Activated CD4-positive, alpha-beta T cell treated with anti-CD3 and anti-CD28 coated beads, Interleukin-2, Interleukin-6, amounts not matched to agents 100 ng/mL and 50 ng/mL, durations not matched to agents 16 hours and 8 hours (primary cell): Measurements from ENCODE around the gene TAF1B.
"Not testable (repeated sequence)": the region's sequence is repeated elsewhere in the genome, so short reads cannot be mapped to it uniquely, and the experiment has no call there.

Experiments
- DNase-seq: peaks from one replicate; pipeline ENCODE4 v3.0.0-alpha.2; 2020

The TAF1B gene

DNA sequence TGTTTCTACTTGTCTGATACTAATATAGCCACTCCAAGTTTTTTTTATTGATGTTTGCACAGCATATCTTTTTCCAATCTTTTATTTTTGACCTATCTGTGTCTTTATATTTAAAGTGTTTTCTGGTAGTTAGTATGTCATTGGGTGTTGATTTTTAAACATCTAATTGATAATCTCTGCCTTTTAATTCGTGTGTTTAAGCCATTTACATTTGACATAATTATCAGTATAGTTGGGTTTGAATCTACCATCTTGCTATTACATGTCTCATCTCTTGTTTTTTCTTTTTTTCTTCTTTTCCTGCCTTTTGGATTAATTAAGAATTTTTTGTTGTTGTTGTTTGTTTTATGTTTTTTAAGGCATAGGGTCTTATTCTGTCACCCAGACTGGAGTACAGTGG, 44.2 kb downstream of the TAF1B start:
- no peak for DNase-seq

DNA sequence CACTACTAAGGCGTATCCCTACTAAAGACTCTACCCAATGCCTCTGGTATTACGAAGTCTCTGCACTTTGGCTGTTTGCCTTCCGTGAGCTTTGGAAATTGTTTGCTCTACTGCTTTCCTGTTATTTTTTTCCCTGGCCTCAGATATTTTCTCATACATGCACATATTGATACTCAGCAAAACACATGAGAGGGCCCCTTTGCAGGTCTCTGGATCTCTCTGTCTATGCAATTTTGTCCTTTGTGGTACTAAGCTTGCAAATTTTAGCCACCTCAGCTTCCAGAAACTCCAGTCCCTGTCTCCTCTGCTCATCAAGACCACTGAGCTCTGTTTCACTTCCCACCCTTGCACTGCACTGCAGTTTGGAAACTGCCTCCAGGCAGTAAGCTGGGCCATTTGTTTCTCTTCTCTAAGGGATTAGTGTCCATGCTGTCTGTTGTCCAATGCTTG, 46.6 kb downstream of the TAF1B start:
- no peak for DNase-seq

DNA sequence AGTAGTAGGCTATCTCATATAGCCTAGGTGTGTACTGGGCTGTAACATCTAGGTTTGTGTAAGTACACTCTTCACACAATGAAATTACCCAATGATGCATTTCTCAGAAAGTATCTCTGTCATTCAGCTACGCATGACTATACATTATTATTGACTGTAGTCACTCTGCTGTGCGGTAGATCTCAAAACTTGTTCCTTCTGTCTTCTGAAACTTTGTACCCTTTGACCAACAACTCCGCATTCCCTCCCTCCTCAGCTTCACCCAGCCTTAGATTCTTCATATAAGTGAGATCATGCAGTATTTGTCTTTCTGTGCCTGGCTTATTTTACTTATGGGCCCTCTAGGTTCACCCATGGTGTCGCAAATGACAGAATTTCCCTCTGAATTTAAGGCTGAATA, 49.0 kb downstream of the TAF1B start:
- no peak for DNase-seq

DNA sequence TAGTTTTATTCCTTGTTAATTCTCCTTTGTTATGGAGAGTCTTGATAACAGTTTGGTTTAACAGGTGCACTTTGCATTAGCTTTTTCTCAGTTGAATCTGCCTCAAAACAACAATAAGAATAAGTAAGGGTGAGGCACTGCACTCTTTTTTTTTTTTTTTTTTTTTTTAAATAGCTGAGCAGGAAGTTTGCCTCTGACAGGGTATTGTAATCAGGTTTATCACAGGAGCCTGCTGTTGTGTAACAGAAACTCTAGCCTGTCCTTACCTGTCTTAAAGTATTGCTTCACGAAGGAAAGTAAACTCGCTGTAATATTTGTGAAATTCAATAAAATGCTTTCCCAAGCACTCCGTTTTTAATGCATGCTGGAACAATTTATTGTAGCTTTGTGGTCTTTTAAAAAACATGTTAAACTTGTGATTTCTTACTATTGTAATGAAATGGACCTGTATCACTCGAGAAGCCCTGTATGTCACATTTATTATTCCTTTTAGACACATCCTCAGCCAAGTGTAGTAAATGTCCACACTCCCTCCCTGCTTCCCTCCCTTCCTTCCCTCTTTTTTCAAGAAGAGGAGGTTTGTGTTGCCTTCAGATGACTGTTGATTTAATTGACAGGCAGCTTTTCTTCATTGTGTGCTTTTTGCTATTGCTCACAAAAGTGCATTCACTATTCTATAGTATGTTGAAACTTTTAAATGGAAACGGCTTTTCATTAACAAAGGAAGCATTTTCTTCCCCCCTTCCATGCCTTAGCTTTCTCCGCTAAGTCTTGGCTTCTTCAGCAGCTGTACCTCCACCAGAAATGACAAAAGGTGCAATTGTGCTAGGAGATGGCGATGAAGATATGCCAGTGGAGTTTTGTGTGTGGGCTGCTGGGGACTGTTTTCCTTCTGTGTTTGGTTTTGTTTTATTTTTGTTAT, 52.7 kb downstream of the TAF1B start:
- DNase-seq = no peak

DNA sequence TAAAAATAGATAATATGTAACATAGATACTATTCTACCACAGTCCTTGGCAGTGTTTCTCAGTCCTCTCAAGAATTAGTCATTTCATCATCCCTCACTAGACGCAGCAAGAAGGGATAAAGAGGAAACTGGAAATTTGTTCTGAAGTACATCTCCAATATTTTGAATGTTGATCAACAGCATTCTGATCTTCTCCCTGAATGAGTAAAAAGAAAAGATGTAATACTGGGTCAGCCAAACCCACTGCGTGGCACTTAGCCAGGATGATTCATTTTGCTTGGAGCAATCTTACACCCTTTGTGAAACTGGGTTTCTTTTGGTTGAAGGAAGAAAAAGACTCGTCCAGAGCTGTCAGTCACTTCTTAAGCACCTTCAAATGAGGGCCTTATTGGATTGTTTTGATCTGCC, 54.1 kb downstream of the TAF1B start:
- peak; percentile 81 for DNase-seq

DNA sequence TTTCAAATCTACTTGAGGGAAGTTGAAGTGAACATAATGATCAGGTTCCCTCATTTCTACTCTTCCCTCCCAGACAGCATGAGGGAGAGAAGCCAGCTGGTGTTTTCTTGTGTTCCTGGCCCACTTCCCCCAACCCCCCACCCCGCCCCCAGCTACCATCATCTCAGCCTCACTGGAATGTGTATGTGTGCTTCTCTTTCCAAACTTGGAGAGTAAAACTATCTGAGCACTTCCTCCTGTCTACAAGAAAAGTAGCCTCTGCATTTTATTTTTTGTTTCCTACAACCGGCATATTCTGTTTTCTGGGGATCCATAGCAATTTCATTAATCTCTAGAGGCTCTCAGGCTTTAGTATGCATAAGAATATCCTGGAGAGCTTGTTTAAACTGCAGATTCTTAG, 54.6 kb downstream of the TAF1B start:
- no peak for DNase-seq

DNA sequence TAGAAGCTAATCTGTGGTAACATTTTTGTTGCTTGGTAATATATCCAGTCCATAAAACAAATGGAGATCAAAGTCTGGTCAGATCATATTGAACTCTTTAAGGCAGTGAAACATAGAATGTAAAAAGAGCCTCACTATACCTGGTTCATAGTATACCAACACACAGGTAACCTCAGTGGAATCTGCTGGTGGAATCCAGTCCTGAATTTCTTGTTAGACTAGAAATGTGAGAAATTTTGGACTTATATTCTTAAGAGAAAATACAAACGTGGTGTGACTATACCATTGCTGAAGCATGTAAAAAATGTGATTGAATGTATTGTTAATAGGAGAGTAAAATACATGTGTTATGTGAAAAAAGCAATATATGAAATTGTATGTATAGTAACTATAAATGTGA, 62.1 kb downstream of the TAF1B start:
- DNase-seq = no peak

DNA sequence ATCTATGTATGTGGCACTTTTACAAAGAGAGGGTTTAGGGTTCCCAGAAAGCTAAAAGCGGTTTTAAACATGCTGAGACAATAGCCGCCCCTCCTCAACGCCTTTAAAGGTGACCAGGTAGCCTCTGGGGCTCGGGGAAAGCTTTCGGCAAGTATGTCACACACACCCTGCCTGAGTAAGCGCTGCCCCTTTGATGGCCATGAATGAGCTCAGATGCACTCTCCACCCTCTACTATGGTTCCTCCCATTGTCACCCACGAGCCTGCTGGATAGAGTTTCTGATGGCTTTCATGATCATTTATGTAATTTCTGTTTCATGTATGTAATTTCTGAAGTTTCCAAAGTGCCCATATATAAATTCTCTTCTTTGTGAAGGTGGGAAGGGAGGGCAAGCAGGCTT, 64.1 kb downstream of the TAF1B start:
- DNase-seq = no peak

DNA sequence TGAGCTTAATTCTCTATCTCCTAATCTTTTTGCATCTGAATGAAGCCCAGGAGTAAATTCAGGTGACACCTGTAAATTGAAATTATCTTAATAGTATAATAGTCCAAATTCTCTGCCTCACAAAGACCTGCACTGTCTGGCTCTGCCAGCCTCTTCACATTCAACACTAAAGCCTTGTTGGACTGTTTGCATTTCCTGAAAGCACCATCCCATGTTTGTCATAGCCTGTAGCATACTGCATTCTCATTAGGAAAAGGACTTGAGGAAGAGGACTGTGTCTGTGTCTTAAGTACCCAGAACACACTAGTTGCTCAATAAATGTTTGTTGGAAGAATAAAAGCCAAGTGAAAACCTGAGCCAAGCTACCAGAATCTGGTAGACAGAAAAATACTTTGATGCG, 65.4 kb downstream of the TAF1B start:
- no peak for DNase-seq

DNA sequence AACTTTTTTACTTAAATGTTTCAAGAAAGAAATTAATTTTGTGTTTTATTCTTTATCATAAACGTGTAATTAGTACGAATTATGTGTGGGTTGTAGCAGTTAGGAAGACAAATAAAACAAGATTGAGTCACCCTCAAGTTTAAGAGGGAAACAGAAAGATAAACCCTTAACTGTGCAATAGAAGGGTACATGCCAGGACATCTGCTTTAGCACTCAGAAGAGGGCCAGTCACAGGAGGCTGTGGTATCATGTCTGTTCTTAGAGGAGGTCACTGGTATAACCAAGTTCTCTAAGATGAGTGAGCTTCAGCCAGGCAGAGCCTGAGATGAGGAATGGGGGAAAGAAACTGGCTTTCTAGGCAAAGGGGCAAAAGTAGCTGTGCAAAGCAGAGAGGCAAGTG, 65.8 kb downstream of the TAF1B start:
- no peak for DNase-seq

DNA sequence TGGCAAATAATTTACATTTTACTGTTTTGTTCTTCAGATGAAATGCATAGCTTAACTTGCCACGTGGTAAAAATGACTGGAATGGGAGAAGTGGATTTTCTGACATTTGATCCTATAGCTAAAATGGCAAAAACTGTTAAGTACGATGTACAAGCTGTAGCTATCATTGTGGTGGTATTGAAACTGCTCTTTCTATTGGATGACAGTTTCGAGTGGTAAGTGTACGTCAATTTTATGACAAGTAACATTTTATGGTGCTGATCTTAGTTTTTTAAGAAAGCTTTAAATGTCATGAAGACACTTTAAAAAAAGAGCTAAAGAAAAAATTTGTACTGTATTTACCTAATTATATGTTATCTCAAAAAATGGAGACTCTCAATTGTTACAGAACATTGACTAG, 67.4 kb downstream of the TAF1B start:
- no peak for DNase-seq

DNA sequence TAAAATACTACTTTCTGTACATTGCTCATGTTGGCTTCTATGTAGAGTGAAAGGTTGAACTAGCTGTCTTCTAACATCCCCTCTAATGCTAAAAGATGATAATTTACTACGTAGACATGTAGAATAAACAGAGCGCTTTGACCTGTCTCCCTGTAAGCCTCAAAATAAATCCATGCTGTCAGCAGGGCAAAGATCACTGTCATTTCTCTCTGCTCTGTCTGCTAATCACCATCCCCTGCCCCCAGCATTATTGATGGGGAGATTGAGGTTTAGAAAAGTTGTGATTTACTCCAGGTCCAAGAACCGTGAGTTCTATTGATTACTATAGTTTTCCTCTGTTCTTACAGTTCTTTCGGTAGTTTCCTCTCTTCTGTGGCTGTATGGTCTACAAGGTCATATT, 69.2 kb downstream of the TAF1B start:
- DNase-seq = no peak

DNA sequence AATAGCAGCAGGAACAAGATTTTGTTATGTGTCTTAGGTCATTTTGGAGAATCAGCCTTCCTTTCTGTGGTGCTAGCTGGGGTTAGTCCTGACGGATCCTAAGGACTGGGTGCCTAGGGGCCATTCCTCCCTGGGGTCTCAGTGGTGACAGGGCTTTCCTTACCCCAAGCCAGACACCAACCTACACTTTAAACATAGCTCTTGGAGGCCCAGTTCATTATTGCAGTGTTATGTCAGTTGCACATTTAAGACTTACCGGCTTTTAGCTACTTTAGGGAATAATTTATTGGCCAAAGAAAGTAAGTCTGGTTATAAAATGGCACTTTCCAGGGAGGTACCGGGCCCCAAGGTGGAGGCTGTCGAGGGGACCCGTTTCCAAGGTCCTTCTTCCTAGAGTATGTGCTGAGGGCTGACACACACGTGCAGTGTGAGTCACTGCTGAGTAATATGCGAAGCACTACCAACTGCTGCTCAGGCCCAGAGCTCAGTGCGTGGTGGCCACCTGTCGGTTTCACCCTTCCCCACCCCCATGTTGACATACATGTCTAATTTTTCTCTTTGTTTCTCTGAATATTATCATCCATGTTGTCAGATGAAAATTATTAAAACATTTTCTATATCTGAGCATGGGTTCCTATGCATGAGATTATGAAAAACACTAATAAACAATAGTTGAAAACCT, 71.3 kb downstream of the TAF1B start:
- DNase-seq = peak; percentile 88

DNA sequence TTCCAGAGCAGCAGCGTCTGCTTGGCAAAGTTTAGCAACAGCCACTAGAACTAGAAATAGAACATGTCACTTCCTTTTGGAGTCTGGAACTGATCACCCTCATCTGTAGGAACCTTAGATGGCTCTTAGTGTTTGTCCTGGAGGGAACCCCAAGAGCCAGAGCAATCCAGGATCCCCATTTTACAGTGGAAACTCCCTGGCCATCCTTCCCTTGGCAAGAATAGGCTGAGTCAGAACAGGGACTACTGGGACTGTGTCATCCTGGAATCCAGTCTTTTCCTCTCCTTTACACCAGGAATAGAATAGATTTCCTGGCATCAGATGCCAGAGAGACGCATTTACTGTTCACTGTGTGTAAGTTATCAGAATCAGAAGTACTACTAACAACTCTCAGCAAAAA, 75.0 kb downstream of the TAF1B start:
- no peak for DNase-seq

DNA sequence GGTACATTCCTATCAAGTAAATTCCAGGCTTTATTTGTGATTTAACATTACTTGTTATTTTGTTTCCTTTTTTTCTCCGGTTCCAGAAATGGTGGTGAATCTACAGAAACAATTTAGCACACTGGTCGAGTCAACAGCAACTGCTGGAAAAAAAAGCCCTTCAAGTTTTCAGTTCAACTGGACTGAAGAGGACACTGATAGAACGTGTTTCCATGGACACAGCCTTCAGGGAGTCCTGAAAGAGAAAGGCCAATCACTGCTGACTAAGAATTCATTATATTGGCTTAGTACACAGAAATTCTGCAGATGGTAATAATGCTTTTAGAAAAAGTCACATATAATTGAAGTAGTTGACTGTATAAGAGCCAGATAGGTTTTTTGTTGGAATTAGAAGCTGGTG, 76.2 kb downstream of the TAF1B start:
- DNase-seq = no peak

DNA sequence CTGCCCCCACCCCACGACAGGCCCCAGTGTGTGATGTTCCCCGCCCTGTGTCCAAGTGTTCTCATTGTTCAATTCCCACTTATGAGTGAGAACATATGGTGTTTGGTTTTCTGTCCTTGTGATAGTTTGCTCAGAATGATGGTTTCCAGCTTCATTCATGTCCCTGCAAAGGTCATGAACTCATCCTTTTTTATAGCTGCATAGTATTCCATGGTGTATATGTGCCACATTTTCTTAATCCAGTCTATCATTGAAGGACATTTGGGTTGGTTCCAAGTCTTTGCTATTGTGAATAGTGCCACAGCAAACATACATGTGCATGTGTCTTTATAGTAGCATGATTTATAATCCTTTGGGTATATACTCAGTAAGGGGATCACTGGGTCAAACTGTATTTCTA, 83.7 kb downstream of the TAF1B start:
- not testable (repeated sequence) for DNase-seq

DNA sequence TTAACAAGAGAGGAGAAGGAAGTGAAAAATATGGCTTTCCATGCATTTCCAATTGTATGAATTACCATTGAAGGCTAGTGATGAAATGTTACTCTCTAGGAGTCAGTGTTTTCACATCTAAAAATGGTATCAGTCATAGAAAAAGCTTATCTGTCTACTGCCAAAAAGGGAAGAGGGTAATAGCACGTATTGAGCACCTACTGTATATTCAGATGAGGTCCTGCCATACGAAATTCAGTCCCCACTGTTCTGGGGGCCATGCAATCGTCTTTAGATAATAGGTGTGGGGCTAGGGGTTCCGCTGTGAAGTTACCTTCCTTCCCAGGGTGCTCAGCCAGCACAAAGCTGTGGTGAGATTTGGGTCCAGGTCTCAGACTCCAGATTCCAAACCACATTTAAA, 94.0 kb downstream of the TAF1B start:
- DNase-seq = no peak

DNA sequence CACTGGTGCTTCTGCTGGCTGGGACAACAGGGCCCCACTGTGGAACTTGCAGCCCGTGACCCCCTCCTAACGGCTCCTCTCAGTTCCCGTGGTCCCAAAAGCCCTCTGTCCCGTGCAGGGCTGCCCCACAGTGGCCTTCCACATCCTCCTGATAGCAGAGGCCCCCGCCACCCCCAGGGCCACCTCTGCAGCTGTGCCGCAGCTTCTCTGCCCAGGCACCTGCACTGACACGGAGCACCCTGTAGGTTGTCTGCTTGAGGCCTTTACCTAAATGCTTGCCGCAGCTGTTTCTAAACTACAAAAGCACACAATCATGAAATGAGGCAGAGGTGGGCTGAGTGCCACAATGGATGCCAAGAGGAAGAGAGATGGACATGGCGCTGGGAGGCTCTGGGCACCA, 94.7 kb downstream of the TAF1B start:
- no peak for DNase-seq

DNA sequence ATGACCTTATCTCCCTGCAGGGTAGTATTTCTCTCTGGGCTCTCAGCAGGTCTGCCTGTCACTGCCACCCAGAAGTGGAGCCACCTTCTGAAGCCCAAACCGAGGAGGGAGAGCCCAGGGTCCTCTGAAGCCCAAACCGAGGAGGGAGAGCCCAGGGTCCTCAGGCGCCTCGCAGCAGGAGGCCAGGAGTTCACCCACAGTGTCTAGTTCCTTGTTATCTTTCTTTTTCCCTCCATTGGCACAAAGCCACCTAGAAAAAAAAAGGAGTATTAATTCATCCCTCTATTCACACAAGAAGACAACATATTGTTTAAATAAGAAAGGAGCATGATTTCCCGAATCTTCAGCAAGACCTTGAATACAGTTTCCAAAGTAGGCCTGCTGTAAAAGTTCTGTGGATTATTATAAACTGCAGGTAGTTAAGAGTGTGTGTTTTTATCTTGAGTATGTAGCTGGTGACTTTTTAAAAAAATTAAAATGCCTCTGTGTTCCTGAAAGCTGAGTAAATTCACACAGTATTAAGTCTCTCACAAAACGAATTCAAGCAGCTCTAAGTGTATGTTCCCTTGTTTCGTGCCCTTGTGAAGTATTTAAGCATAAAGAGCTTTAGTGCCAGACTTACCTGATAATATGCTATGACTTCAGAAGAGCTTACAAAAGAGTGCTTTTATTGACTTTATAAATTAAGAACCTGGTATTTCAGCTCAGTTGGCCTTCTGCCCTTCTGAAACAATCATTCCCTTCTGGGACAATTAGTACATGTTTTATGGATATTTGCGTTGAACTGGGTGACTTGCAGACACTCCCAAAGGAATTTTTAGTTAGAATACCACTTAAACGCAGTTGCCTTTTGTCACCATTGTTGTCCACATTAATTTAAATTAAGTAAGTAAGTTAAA, 96.6 kb downstream of the TAF1B start:
- DNase-seq = no peak

DNA sequence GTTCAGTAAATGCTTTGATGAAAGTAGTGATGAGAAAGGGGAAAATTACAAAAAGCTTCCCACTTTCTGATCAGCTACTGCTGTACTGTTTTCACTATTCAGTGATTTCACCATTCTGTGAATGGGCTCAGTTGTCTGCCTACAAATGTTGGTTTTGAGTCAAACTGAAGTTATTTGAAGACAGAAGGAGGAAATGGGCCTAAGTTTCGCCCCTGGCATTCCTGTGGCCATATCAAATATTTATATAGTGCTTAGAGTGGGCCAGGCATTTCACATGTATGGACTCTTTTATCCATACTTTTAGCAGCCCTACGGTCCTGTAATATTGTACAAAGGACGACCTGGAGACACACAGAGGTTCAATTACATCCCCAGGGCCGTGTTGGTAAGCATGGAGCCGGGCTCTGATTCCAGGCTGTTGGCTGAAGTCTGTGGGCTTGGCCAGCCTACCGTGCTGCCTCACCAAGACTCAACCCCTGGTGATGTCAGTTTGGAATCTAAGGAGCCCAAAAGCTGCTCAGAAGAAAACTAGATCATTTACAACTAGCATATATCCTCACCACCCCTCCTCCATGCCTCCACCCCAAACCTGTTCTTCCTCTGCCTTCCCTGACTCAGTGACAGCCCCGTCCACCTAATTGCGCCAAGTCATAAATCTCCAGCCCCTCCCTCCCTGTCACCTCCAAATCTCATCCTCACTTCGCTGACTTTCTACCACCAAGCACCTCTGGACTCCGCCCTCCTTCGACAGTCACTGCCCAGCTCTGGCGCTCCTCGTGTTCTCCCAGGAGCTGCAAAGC, 98.1 kb downstream of the TAF1B start:
- DNase-seq = no peak

DNA sequence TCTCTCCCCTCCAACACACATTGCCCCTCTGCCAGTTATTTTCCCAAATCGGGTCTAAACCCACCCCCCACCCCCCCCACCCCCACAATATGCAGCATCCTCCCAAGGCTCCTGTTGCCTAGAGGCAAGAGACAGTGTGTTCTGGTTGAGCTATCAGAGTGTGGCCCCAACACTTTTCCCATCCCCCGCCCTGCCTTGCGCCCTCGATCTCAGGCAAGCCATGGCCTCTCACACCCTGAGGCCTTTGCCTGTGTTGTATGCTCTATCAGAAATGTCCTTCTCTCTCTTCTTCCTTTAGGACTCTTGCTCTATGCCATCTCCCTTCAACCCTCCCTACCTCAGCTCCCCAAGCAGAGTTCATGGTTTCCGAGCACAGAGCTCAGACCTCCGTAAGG, 98.7 kb downstream of the TAF1B start:
- DNase-seq = no peak

DNA sequence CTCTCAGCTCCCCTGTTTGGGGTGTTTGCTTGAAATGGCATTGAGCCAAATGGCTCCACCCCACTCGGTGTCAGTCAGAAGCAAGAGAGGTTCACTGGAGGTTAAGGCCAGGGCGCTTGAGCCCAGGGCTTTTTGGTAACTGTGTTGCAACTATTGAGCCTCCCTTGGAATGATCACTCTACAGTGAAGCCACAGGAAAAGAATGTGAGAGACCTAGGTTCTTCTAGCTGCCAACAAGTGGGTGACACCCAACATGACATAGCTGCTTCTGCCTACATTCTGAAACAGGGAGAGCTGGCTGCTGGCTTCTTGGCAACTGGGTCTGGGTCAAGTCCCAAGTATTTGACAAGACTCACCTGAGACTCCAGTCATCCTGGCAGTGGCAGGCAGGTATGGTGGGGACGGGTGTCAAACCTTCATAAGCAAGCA, 101.1 kb downstream of the TAF1B start:
- DNase-seq = no peak

DNA sequence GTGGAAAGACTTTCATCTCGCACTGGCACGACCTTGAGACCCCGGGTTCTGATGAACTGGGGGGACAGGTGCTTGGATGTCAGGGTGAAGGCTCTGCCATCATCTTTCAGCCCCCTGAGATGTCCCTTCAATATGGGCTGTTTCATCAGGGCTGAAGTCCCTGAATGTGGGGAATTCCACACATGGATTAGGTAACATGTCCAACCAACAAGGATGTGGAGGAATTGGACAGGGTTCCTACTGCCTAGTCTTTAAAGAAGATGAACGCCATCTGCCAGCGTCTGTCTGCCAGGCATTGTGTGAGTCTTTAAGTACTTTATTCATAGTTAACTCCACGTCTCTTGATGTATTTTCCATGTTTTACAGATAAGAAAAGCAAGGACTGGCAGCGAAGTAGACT, 102.3 kb downstream of the TAF1B start:
- DNase-seq = no peak
